Measurements from ENCODE around the gene FLNB. TPM values are rescaled to one million over a fixed set of nuclear protein-coding genes. Genes with fewer than 3 reads are reported as not detected.

The FLNB gene
- total and polyA plus RNA-seq, 10 of the 15 experiments (the other 5 are each of a cell fraction or from before 2014, with no cell fraction given): 13.6 to 51.8 (median 26.4) TPM

DNA sequence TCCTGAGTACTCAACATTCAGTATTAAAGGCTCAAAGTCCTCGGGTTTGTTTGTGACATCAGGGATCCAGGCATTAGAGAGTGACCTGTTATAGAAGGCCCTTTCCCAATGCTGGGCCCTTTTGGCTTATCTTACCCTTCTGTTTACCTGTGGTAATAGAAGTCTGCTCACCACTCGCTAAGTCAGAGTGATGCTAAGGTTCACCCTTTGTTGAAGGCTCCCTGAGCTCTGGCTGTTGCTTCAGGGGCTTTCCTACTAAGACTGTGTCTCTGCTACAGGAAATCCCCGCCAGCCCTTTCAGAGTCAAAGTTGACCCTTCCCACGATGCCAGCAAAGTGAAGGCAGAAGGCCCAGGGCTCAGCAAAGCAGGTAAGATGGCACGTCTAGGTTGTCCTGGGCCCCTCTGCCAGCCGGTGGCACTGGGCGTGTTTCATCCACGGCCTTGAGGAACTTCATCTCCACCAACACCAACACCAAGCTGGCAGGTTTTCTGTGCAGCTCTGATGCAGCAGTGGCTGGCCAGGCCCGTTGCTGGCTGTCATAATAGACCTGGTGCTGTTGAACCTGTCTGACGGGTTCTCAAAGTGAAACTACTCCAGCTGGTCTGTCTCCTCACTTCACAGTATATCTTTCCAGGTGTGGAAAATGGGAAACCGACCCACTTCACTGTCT lies 103.4 kb downstream of the FLNB start (continued):
- TF ChIP-seq, protein P1, sequence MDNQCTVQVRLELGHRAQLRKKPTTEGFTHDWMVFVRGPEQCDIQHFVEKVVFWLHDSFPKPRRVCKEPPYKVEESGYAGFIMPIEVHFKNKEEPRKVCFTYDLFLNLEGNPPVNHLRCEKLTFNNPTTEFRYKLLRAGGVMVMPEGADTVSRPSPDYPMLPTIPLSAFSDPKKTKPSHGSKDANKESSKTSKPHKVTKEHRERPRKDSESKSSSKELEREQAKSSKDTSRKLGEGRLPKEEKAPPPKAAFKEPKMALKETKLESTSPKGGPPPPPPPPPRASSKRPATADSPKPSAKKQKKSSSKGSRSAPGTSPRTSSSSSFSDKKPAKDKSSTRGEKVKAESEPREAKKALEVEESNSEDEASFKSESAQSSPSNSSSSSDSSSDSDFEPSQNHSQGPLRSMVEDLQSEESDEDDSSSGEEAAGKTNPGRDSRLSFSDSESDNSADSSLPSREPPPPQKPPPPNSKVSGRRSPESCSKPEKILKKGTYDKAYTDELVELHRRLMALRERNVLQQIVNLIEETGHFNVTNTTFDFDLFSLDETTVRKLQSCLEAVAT (IDR thresholded peaks at IDR 0.05): peak; percentile 66; the same call in 1 of the 2 replicates
- TF ChIP-seq POLR2AphosphoS5 (IDR thresholded peaks at IDR 0.05; ENCODE audit: low read length): 0 out of 2 replicates have a peak, but pooled peaks have one; percentile 42
- TF ChIP-seq NFIC (IDR thresholded peaks at IDR 0.05; ENCODE audit: low read depth, low read length): no peak; the same call in 1 of the 2 replicates
- TF ChIP-seq GATAD2B (conservative IDR thresholded peaks at IDR 0.05; ENCODE audit: low read depth): 0 out of 2 replicates have a peak, but pooled peaks have one; percentile 70
- TF ChIP-seq NFYA (IDR thresholded peaks at IDR 0.05; ENCODE audit: borderline replicate concordance, low read depth, low read length): no peak
- TF ChIP-seq IRF5 (IDR thresholded peaks at IDR 0.05; ENCODE audit: borderline replicate concordance): no peak
- no peak for TF ChIP-seq SMAD5 (IDR thresholded peaks at IDR 0.05; ENCODE audit: low read depth)
- TF ChIP-seq RELB (IDR thresholded peaks at IDR 0.05; ENCODE audit: low read depth): peak; percentile 92
- TF ChIP-seq YY1 (IDR thresholded peaks at IDR 0.05; ENCODE audit: low read depth, low read length): peak; percentile 18; the same call in 1 of the 2 replicates
- TF ChIP-seq, protein P2, sequence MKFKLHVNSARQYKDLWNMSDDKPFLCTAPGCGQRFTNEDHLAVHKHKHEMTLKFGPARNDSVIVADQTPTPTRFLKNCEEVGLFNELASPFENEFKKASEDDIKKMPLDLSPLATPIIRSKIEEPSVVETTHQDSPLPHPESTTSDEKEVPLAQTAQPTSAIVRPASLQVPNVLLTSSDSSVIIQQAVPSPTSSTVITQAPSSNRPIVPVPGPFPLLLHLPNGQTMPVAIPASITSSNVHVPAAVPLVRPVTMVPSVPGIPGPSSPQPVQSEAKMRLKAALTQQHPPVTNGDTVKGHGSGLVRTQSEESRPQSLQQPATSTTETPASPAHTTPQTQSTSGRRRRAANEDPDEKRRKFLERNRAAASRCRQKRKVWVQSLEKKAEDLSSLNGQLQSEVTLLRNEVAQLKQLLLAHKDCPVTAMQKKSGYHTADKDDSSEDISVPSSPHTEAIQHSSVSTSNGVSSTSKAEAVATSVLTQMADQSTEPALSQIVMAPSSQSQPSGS (IDR thresholded peaks at IDR 0.05; ENCODE audit: low read length): no peak
- TF ChIP-seq MEF2B (IDR thresholded peaks at IDR 0.05; ENCODE audit: partially characterized antibody, poor library complexity, severe bottlenecking): no peak
- peak; percentile 32; the same call in 1 of the 2 replicates for TF ChIP-seq RUNX3 (IDR thresholded peaks at IDR 0.05; ENCODE audit: low read length)
- TF ChIP-seq ETV6 (conservative IDR thresholded peaks at IDR 0.05 in 1 of 2, IDR thresholded peaks at IDR 0.05 in 1 of 2; ENCODE audit: borderline replicate concordance in 1 of 2, low read depth in 1 of 2): peak in 1 of 2 experiments; percentile 17; a peak in 1 of 4 replicates
- TF ChIP-seq E4F1 (IDR thresholded peaks at IDR 0.05; ENCODE audit: borderline replicate concordance, partially characterized antibody): no peak
- peak; percentile 91 for TF ChIP-seq EED (IDR thresholded peaks at IDR 0.05; ENCODE audit: low read depth)
- TF ChIP-seq POLR2A (IDR thresholded peaks at IDR 0.05; ENCODE audit: low read depth, low read length): peak; percentile 59
- TF ChIP-seq MYB (IDR thresholded peaks at IDR 0.05; ENCODE audit: borderline replicate concordance, low read depth, low read length): no peak
- TF ChIP-seq RELA (IDR thresholded peaks at IDR 0.05; ENCODE audit: borderline replicate concordance, partially characterized antibody): peak; percentile 84
- no peak for TF ChIP-seq MTA2 (IDR thresholded peaks at IDR 0.05; ENCODE audit: low read depth)
- TF ChIP-seq BACH1 (IDR thresholded peaks at IDR 0.05; ENCODE audit: borderline replicate concordance): 0 out of 2 replicates have a peak, but pooled peaks have one; percentile 49

Measured in GM12878 (cell line).